Tongue (tissue), 2 donors: ENCODE results near the gene SMCP. TPM values are rescaled to one million over a fixed set of nuclear protein-coding genes. Genes with fewer than 3 reads are reported as not detected.

Experiments used
- DNase-seq: peaks from one replicate; pipeline ENCODE4 v3.0.0-alpha.2; 2015
- total RNA-seq: library from RNA; depleted of rRNA; stranded (reverse); fragments of >200 nt; gene quantifications from one replicate; pipeline ENCODE4 v1.2.3, GENCODE V29; 2014

SMCP gene
- not detected for total RNA-seq

- DNase-seq: no peak
These were observed at the start of gene SMCP for GRCh38 chr1:152878042-152878441. SMCP (plus strand) TSS chr1:152878322; CDS start chr1:152884423, 6,101 bp downstream.

GRCh38 chr1:152836870-152837269, 41.3 kb upstream of the SMCP start:
- no peak for DNase-seq

GRCh38 chr1:152842556-152842955, 35.6 kb upstream of the SMCP start, which contains the start of gene LCE6A:
LCE6A (plus strand) TSS chr1:152842856; CDS start chr1:152843521, 665 bp downstream.
- peak; percentile 18 for DNase-seq

GRCh38 chr1:152855661-152856060, 22.5 kb upstream of the SMCP start:
- no peak for DNase-seq

- no peak for DNase-seq
These were observed 20.1 kb upstream of the SMCP start for GRCh38 chr1:152858062-152858461.

- no peak for DNase-seq
These were observed 18.4 kb upstream of the SMCP start, which contains the start of gene LCE7A for GRCh38 chr1:152859696-152860095. LCE7A (plus strand) TSS chr1:152859996; CDS start chr1:152860698, 702 bp downstream.

- DNase-seq: no peak
These were observed 18.0 kb upstream of the SMCP start for GRCh38 chr1:152860129-152860528.

- no peak for DNase-seq
These were observed 16.7 kb upstream of the SMCP start for GRCh38 chr1:152861374-152861773.

- DNase-seq: no peak
These were observed 13.7 kb upstream of the SMCP start for GRCh38 chr1:152864443-152864842.

- DNase-seq: no peak
These were observed 11.8 kb upstream of the SMCP start for GRCh38 chr1:152866321-152866720.

- DNase-seq: peak; percentile 89
These were observed 8.2 kb upstream of the SMCP start for GRCh38 chr1:152869808-152870419.

GRCh38 chr1:152870831-152871730, 7.0 kb upstream of the SMCP start:
- peak; percentile 50 for DNase-seq

- DNase-seq: no peak
These were observed 6.4 kb upstream of the SMCP start for GRCh38 chr1:152871731-152872126.

- DNase-seq: peak; percentile 59
These were observed 4.6 kb upstream of the SMCP start for GRCh38 chr1:152873495-152873894.

GRCh38 chr1:152876827-152877226, 1.3 kb upstream of the SMCP start:
- no peak for DNase-seq

- no peak for DNase-seq
These were observed 1.6 kb downstream of the SMCP start for GRCh38 chr1:152879559-152880198.

GRCh38 chr1:152880316-152880715, 2.2 kb downstream of the SMCP start:
- DNase-seq: no peak

GRCh38 chr1:152880907-152881306, 2.8 kb downstream of the SMCP start:
- no peak for DNase-seq

- DNase-seq: no peak
These were observed 6.0 kb downstream of the SMCP start for GRCh38 chr1:152884085-152884484.

- DNase-seq: no peak
These were observed 6.4 kb downstream of the SMCP start for GRCh38 chr1:152884506-152884905.

GRCh38 chr1:152884966-152885624, 7.0 kb downstream of the SMCP start:
- DNase-seq: no peak

- DNase-seq: peak; percentile 53
These were observed 8.0 kb downstream of the SMCP start for GRCh38 chr1:152886085-152886484.
